Femur (tissue), 1 donor: ENCODE measurements around the gene TGFA.

Experiments used
- DNase-seq: peaks from one replicate; pipeline ENCODE4 v3.0.0-alpha.2; 2017

The TGFA gene

GRCh38 chr2:70553584-70554337, at the start of gene TGFA:
TGFA (minus strand) TSS chr2:70553826; CDS start chr2:70553767, 59 bp downstream.
- DNase-seq: peak; percentile 73

- no peak for DNase-seq
These were observed 49.4 kb upstream of the TGFA start for GRCh38 chr2:70603066-70603465.

DNA sequence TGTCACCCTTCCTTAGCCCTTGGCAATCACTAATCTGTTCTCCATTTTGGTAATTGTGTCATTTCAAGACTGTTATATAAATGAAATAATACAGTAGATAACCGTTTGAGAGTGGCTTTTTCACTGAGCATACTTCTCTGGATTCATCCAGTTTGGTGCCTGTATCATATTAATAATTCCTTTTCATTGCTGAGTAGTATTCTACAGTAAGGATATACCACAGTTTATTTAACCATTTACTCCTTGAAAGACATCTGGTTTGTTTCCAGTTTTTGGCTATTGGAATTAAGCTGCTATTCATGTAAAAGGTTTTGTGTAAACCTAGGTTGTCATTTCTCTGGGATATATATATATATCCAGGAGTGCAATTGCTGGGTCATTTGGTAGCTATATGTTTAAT, 44.6 kb upstream of the TGFA start:
- DNase-seq: no peak

GRCh38 chr2:70596739-70597138, 43.1 kb upstream of the TGFA start:
- DNase-seq: peak; percentile 73

DNA sequence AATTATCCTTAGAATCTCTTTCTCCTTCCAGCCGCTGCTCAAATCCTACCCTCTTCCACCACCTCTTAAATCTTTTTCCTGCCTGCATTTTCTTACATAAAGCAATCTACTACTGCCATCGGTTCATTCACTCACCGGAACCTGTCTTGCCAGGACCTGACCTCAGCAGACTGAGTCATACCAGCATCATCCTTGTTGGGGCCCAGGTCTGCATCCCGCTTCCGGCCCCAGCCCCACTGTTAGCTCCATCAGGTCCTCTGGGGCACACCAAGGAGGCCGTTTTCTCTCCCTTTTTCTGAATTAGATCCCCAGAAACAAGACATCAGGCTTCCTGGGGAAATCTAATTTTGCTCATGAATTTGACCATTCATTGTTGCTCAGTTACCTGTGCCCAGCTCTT, 42.7 kb upstream of the TGFA start:
- no peak for DNase-seq

- DNase-seq: no peak
These were observed 29.5 kb upstream of the TGFA start for GRCh38 chr2:70583091-70583490.

DNA sequence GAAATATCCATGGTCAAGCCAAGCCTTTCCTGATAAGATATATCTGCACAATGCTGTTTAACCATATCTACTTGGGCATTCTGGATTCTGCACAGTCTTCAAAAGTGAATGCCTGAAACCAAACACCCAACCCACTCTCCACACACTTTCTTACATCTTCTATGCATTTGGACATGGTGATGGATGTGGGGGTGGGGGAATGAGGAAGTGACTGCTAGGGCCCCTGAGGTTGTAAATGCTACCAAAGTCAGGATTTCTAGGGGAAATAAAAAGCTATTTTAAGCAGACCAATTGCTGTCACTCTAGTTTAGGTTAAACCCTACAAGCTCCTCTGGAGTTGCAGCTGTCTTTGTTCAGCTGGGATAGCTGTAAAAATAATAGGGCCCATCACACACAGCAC, 26.7 kb upstream of the TGFA start:
- no peak for DNase-seq

DNA sequence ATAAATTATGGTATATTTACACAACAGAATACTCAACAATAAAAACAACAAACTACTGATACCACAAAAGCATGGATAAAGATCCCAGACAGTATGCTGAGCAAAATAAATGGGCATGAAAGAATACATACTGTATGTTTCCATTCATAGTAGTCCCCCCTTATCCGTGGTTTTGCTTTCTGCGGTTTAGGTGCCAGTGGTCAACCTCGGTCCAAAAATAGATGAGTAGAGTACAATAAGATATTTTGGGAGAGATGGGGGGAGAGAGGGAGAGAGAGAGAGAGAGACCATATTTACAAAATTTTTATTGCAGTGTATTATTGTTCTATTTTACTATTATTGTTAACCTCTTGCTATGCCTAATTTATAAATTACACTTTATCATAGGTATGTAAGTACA, 21.0 kb upstream of the TGFA start:
- peak; percentile 38 for DNase-seq

DNA sequence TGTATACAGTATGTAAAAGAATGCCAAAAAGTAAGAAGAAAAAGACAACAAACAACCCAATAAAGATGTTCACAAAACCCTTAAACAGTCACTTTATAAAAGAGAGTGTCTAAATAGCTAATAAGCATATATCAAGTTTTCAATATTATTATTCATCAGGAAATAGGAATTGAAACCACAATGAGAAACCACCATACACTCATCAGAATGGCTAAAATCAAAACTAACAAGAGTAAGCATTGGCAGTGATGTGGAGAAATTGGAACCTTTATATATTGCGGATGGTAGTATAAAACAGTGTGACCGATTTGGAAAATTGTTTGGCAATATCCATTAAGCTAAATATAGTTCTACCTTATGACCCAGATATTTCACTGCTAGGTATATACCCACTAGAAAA, 20.5 kb upstream of the TGFA start:
- no peak for DNase-seq

DNA sequence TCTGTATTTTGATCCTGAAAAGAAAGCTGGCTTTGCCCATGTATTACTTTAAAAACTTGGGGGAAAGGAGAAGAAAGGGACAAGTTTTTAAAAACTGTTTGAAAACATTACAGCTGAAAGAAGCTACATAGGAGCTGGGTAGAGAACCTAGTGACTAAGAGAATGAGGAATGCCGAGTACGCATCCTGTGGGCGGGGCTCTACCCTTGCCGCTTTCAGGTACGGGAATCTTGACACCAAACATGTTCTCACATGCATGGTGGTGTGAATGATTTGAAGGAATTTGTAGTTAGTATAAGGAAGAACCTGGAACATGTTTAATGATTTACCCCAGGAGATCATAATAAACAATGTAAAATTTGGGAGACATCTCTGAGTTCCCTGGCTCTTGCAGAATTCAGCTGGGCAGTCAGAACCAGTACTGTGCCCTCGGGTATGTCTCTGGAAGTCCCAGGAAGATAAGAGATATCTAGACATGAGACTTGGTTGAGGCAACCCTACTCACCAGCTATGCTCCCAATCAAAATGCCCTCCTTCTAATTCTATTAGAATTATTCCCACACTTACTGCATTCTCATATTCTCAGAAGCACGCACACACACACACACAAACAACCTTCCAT, 16.5 kb upstream of the TGFA start:
- no peak for DNase-seq

- DNase-seq: no peak
These were observed 15.9 kb upstream of the TGFA start for GRCh38 chr2:70569559-70569958.

GRCh38 chr2:70566906-70567305, 13.3 kb upstream of the TGFA start:
- DNase-seq: no peak

DNA sequence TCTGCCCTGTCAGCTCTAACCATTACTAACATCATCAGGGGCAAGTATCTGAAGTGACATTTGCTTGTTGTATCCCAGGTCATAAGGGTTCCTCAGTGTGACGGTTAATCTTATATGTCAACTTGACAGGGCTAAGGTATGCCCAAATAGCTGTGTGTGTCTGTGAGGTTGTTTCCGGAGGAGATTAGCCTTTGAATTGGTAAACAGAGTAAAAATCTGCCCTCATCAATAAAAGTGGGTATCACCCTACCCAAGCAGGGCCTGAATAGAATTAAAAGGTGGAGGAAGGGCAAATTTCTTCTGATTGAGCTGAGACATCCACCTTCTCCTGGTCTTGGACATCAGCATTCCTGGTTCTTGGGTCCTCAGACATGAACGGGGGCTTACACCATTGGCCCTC, 12.8 kb upstream of the TGFA start:
- no peak for DNase-seq

GRCh38 chr2:70565039-70565731, 11.6 kb upstream of the TGFA start:
- DNase-seq: no peak

DNA sequence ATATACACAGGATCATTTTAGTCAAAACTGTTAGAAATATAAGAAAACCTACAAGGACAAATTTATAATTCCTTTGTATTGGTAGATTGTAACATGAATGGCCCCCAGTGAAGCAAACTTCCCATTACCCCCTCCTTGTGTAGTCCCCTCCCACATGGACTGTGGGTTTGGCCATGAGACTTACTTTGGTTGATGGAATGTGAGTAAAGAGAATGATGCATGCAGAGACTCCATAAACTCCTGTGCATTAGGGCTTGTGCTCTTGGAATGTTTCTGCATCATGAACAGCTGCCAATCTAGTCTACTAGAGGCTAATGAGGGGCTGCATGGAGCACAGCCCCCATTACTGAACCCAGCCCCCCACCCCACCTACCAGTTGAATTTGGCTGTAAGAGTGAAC, 8.3 kb upstream of the TGFA start:
- no peak for DNase-seq

DNA sequence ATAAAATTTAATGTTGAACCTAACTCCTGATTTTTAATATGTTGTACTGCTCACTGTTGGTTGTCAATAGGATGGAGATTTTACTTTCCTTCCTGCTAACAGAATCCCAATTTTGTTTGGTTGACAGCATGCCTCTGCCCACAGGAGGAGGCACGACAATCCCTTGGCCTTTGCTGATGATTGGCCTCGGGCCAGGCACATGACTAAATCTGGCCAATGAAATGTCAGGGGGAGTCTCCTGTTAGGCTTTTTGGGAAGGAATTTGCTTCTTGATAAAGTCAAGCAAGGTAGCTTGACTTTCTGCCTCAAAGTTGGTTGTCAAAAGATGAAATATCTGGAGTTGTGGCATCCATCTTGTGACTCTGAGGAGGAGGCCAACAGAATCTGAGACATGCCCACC, 6.8 kb upstream of the TGFA start:
- no peak for DNase-seq

- DNase-seq: no peak
These were observed 6.4 kb upstream of the TGFA start for GRCh38 chr2:70560040-70560439.

DNA sequence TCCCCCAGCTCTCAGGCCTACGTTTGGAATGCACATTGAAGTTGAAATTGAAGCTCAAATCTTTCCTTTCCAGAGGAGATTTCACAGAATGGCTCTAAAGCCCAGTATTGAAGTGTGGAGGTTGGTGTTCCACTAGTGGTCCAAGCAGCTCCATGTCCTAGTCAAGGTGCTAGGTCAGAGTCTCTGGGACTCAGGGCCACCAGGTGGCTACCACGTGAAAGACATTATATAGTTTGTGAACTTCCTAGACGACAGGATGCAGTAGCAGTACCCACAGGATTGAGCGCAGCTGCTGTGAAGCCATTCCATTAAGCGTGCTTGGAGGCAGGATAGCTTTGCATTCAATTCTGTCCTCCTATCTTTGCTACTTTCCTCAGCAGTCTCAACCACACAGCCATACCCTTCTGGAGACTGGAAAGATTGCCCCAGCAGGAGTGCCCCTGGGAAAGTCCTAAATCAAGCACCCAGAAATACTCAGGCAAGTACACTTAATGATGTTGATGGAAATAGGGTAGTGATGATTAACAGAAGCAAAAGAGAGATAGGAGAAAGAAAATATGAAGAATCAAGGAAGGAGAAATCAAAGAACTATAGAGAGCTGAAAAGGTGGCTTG, 4.7 kb upstream of the TGFA start:
- no peak for DNase-seq

- peak; percentile 33 for DNase-seq
These were observed 3.7 kb upstream of the TGFA start for GRCh38 chr2:70557171-70557838.

DNA sequence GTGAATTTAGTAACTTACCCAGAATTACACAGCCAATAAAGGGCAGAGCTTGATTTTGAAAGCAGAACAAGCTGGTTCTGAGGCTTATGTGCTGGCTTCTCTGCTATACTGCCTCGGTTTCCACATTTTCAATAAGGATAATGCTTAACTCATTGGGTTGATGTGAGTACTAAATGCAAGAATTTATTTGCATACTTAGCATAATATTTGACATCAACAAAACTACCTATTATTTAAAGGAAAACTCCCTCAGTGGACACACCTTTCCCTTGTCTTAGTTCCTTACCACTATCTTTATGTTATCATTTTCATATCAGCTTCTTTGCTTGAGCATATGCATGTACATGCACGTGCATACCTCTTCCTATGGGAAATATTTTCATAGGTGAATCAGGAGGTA, 3.0 kb upstream of the TGFA start:
- DNase-seq: no peak

DNA sequence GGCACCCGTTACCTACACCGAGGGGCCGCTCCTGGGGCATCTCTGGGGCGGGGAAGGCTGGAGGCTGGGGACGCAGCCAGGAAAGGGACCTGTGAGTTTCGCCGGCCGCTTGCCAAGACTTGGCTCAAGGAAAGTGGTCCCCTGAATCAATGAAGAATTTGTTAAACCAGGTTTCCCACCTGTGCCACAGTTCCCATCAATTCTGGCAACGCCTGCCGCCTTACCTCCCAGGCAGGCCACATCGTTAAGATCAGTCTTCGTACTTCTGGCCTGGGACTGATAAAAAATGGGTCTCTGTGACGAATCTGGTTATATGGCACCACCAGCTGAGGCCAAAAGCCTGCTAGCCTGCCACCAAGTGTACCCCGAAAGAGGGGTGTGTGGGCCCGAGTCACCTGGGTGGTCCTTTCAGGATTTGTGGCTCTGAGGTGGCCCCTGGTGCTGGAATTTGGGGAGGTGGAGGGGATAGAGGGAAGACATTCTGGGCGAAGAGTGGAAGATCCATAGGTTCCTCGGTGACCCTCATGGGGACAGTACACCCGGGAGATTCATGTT, 789 bp upstream of the TGFA start:
- no peak for DNase-seq

DNA sequence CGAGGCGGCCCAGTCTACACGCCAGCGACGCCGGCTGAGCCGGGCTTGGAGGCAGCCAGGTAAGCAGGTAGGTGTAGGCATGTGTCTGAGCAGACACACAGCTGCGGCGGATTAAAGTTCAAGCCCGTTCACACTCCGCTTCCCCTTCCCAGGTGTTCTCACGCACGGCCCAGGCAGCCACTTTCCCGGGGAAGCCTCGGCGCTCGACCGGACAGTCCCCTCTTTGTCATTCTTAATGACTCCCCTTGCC, 367 bp downstream of the TGFA start:
- DNase-seq: no peak
